IMR-90 (cell line): ENCODE measurements around the gene HOXB9. TPM values are rescaled to one million over a fixed set of nuclear protein-coding genes. Genes with fewer than 3 reads are reported as not detected.

ENCODE experiments used
- ATAC-seq: fragments of 200-7000 bp; cut with Tn5 transposase; 2 replicates; pipeline ENCODE4 v1.9.1; 2020; ENCODE audit warnings: low read depth, mild to moderate bottlenecking, moderate library complexity
- BruUV-seq: library from RNA; stranded (reverse); fragments of 400-500 nt; replicated peaks from 2 replicates; lab custom pipeline; 2021; lab: Mats Ljungman, UMichigan
- CTCF ChIA-PET: fragments of 300-600 bp; formaldehyde crosslinking; extraction: SDS; loops from one replicate; lab custom pipeline; 2021; ENCODE audit warnings: antibody characterized with exemption; lab: Yijun Ruan, JAX
- POLR2A ChIA-PET: fragments of 300-600 bp; sonication (Branson Sonifier 250); formaldehyde crosslinking; loops from one replicate; lab custom pipeline; 2022; ENCODE audit warnings: antibody characterized with exemption; ENCODE audit not compliant: unreplicated experiment; lab: Charles Lee
- DNase-seq: peaks from one replicate; pipeline ENCODE4 v3.0.0; 2013
- H2AFZ ChIP-seq: replicated peaks from 2 replicates; pipeline ENCODE3; 2013; ENCODE audit warnings: low read length, mild to moderate bottlenecking; ENCODE audit not compliant: poor library complexity
- H2AK5ac ChIP-seq: 2 replicates; pipeline ENCODE4 v1.6.1; 2013; ENCODE audit warnings: low read depth, low read length, inconsistent platforms
- H2AK9ac ChIP-seq: replicated peaks from 2 replicates; pipeline ENCODE3; 2013; ENCODE audit warnings: mild to moderate bottlenecking, low read depth, low read length, moderate library complexity; ENCODE audit not compliant: poor library complexity
- H2BK120ac ChIP-seq: 2 replicates; pipeline ENCODE4 v1.6.1; 2013; ENCODE audit warnings: low read depth, low read length, inconsistent platforms
- H2BK15ac ChIP-seq: 3 replicates; pipeline ENCODE4 v1.6.1; 2013; ENCODE audit warnings: low read depth, low read length, inconsistent platforms
- H2BK20ac ChIP-seq: 2 replicates; pipeline ENCODE4 v1.6.1; 2013; ENCODE audit warnings: low read depth, mild to moderate bottlenecking, inconsistent platforms, low read length, moderate library complexity
- H2BK5ac ChIP-seq: 2 replicates; pipeline ENCODE4 v1.6.1; 2013; ENCODE audit warnings: mild to moderate bottlenecking, low read depth, low read length, inconsistent platforms; ENCODE audit not compliant: poor library complexity, severe bottlenecking
- H3K14ac ChIP-seq: replicated peaks from 2 replicates; pipeline ENCODE4 v1.6.1; 2013; ENCODE audit warnings: low read depth, low read length, inconsistent platforms
- H3K18ac ChIP-seq: 2 replicates; pipeline ENCODE4 v1.6.1; 2013; ENCODE audit warnings: low read depth, low read length, control low read depth
- H3K23ac ChIP-seq: 2 replicates; pipeline ENCODE4 v1.6.1; 2013; ENCODE audit warnings: low read depth, low read length, inconsistent platforms
- H3K27ac ChIP-seq: 2 replicates; pipeline ENCODE4 v1.5.1; 2013; ENCODE audit warnings: mild to moderate bottlenecking, control low read depth, low read length; ENCODE audit not compliant: insufficient read depth
- H3K27me3 ChIP-seq: 2 replicates; pipeline ENCODE4 v1.6.1; 2013; ENCODE audit warnings: low read length; ENCODE audit not compliant: control insufficient read depth, insufficient read depth
- H3K36me3 ChIP-seq: 2 replicates; pipeline ENCODE4 v1.6.1; 2013; ENCODE audit warnings: low read length, mixed read lengths; ENCODE audit not compliant: control insufficient read depth, insufficient read depth
- H3K4ac ChIP-seq: 2 replicates; pipeline ENCODE4 v1.6.1; 2013; ENCODE audit warnings: low read depth, low read length, inconsistent platforms
- H3K4me1 ChIP-seq: 2 replicates; pipeline ENCODE4 v1.6.1; 2013; ENCODE audit warnings: low read length, mixed read lengths; ENCODE audit not compliant: control insufficient read depth, insufficient read depth
- H3K4me2 ChIP-seq: 2 replicates; pipeline ENCODE4 v1.6.1; 2013; ENCODE audit warnings: low read depth, mild to moderate bottlenecking, control low read depth, low read length, moderate library complexity
- H3K4me3 ChIP-seq: 2 replicates; pipeline ENCODE4 v1.5.1; 2013; ENCODE audit warnings: low read depth, mild to moderate bottlenecking, control low read depth, low read length, moderate library complexity; ENCODE audit not compliant: insufficient read depth
- H3K56ac ChIP-seq: 2 replicates; pipeline ENCODE4 v1.6.1; 2013; ENCODE audit warnings: low read length, inconsistent platforms; ENCODE audit not compliant: insufficient read depth; ENCODE audit errors: extremely low read depth
- H3K79me1 ChIP-seq, 2 experiments: 2 replicates each; pipeline ENCODE4 v1.6.1; 2013; ENCODE audit warnings: low read length in 2 of 2, inconsistent platforms in 1 of 2, low read depth in 1 of 2
- H3K9ac ChIP-seq: 2 replicates; pipeline ENCODE4 v1.6.1; 2013; ENCODE audit warnings: low read depth, low read length, control low read depth
- H3K9me1 ChIP-seq: 2 replicates; pipeline ENCODE4 v1.6.1; 2013; ENCODE audit warnings: low read length, inconsistent platforms; ENCODE audit not compliant: insufficient read depth
- H3K9me3 ChIP-seq: 2 replicates; pipeline ENCODE4 v1.6.1; 2013; ENCODE audit warnings: low read length; ENCODE audit not compliant: control insufficient read depth, insufficient read depth
- H4K20me1 ChIP-seq: 2 replicates; pipeline ENCODE4 v1.6.1; 2013; ENCODE audit warnings: low read length, inconsistent platforms; ENCODE audit not compliant: insufficient read depth
- H4K5ac ChIP-seq: 2 replicates; pipeline ENCODE4 v1.6.1; 2013; ENCODE audit warnings: mild to moderate bottlenecking, low read depth, low read length, control low read depth
- H4K8ac ChIP-seq, 2 experiments: 2 replicates each; pipeline ENCODE4 v1.6.1; 2013; ENCODE audit warnings: low read depth in 2 of 2, low read length in 2 of 2, control low read depth in 1 of 2, inconsistent platforms in 1 of 2
- H4K91ac ChIP-seq: 2 replicates; pipeline ENCODE4 v1.6.1; 2013; ENCODE audit warnings: low read depth, low read length, inconsistent platforms; ENCODE audit not compliant: insufficient read depth
- BHLHE40 ChIP-seq: fragments of 150-350 bp; IDR thresholded peaks from 2 replicates; pipeline ENCODE4 v1.6.1; 2016; ENCODE audit warnings: mild to moderate bottlenecking, low read depth, low read length
- CEBPB ChIP-seq: IDR thresholded peaks from 2 replicates; pipeline ENCODE4 v1.6.1; 2012; ENCODE audit warnings: low read depth, low read length, improper control_type of control experiment
- CHD1 ChIP-seq: IDR thresholded peaks from 2 replicates; pipeline ENCODE4 v1.6.1; 2012; ENCODE audit warnings: low read depth, low read length, improper control_type of control experiment
- FOS ChIP-seq: fragments of 150-350 bp; IDR thresholded peaks from 2 replicates; pipeline ENCODE4 v1.6.1; 2016; ENCODE audit warnings: low read depth, low read length
- MAZ ChIP-seq: IDR thresholded peaks from 2 replicates; pipeline ENCODE4 v1.6.1; 2012; ENCODE audit warnings: low read depth, mild to moderate bottlenecking, low read length, improper control_type of control experiment, moderate library complexity, borderline replicate concordance
- MXI1 ChIP-seq: IDR thresholded peaks from 2 replicates; pipeline ENCODE4 v1.6.1; 2012; ENCODE audit warnings: low read depth, mild to moderate bottlenecking, low read length, moderate library complexity, borderline replicate concordance
- NFE2L2 ChIP-seq: fragments of 150-350 bp; IDR thresholded peaks from 2 replicates; pipeline ENCODE4 v1.6.1; 2016; ENCODE audit warnings: low read depth, mild to moderate bottlenecking, low read length
- POLR2A ChIP-seq: IDR thresholded peaks from 2 replicates; pipeline ENCODE4 v1.6.1; 2012; ENCODE audit warnings: mild to moderate bottlenecking, low read depth, low read length
- RAD21 ChIP-seq: IDR thresholded peaks from 2 replicates; pipeline ENCODE4 v1.6.1; 2012; ENCODE audit warnings: low read length, improper control_type of control experiment
- RCOR1 ChIP-seq: IDR thresholded peaks from 2 replicates; pipeline ENCODE4 v1.6.1; 2012; ENCODE audit warnings: mild to moderate bottlenecking, low read length, improper control_type of control experiment; ENCODE audit not compliant: insufficient replicate concordance
- SMC3 ChIP-seq: fragments of 150-350 bp; IDR thresholded peaks from 2 replicates; pipeline ENCODE4 v1.6.1; 2016; ENCODE audit warnings: low read depth, mild to moderate bottlenecking, antibody characterized with exemption, low read length, moderate library complexity
- dilution Hi-C: fragments of 300-500 bp; cut with HindIII; formaldehyde crosslinking; loops from one replicate; pipeline ENCODE4 v1.14.3; 2018; ENCODE audit warnings: low sequenced_read_pairs; ENCODE audit not compliant: unreplicated experiment
- in situ Hi-C: fragments of 300-500 bp; cut with MboI; formaldehyde crosslinking; loops from 3 replicates; pipeline ENCODE4 v1.14.3; 2019; ENCODE audit warnings: low sequenced_read_pairs, inconsistent platforms, mixed read lengths
- intact Hi-C: fragments of 100-400 bp; cut with micrococcal nuclease; formaldehyde crosslinking; loops from 2 replicates; pipeline ENCODE4 v1.10.0; 2022
- polyA plus RNA-seq, 3 experiments: library from polyadenylated mRNA; depleted of rRNA; stranded (reverse); fragments of >200 nt; gene quantifications; 2 replicates each; pipeline ENCODE4 v1.2.3, GENCODE V29; 2012; ENCODE audit warnings: low replicate concordance in 1 of 3
- total RNA-seq: library from RNA; depleted of rRNA; stranded (reverse); fragments of >200 nt; gene quantifications from 2 replicates; pipeline ENCODE4 v1.2.3, GENCODE V29; 2012
- TF ChIP-seq, protein P1 (sequence below): fragments of 150-350 bp; IDR thresholded peaks from 2 replicates; pipeline ENCODE4 v1.6.1; 2017; ENCODE audit warnings: mild to moderate bottlenecking, antibody characterized with exemption, low read length, low read depth

HOXB9 gene
- total and polyA plus RNA-seq, 2 of the 4 experiments (the other 2 are of a cell fraction) = 0.05 TPM; not detected in 1

DNA sequence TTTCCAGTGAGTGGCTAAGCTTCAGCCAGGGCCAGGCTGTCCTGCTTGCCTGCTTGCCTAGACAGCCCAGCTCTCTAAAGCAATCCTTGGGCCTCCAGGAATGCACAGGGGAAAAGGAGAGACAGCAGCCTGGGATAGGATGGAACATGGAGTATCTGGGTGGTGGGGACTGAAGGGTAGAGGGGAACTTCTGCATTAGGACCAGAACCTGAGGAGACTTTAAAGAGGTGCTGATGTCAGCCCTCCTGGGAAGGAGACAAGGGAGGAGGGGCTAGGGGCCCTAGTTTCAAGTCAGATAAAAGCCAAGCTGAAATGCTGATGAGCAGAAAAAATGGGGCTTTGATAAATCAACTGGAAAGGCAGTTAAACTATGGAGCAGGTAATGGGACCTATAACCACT, 17.1 kb downstream of the HOXB9 start:
- Histone ChIP-seq H3K79me1 (peaks cover 9 to 40% of the 10 kb centered on the region in 2 experiments; a peak in 3 of 4 replicates), H2BK15ac (peak overlapping the region; percentile 19; the same call in 1 of the 3 replicates), H3K27ac (no peak overlapping the region), H3K4me3 (no peak overlapping the region), H2BK5ac (no peak overlapping the region), H3K4me1 (peaks cover 14% of the 10 kb centered on the region), H3K4ac (peak overlapping the region; percentile 32; the same call in 1 of the 2 replicates), H2AK5ac (peak overlapping the region; percentile 44), H4K20me1 (no peaks in the 10 kb centered on the region), H3K27me3 (no peaks in the 10 kb centered on the region), H3K56ac (no peak overlapping the region), H3K9ac (no peak overlapping the region), H2AFZ (peak overlapping the region; percentile 40), H3K36me3 (peaks cover 7% of the 10 kb centered on the region), H3K18ac (no peak overlapping the region), H2BK120ac (no peak overlapping the region; the same call in 1 of the 2 replicates), H2BK20ac (no peak overlapping the region), H3K4me2 (peak overlapping the region; percentile 88), H2AK9ac (no peak overlapping the region), H4K5ac (no peak overlapping the region), H3K14ac (peak overlapping the region; percentile 48), H3K9me3 (no peaks in the 10 kb centered on the region), H4K91ac (0 out of 2 replicates have a peak overlapping the region, but pooled peaks have one; percentile 19), H3K9me1 (0 out of 2 replicates have a peak, but pooled peaks cover 3% of the 10 kb centered on the region), H3K23ac (peak overlapping the region; percentile 11), H4K8ac (peak overlapping the region; percentile 93 to 95; a peak in 2 of 4 replicates)
- ATAC-seq (0 out of 2 replicates have a peak, but pooled peaks have one; percentile 2), DNase-seq (no peak)
- intact Hi-C loops = no loop called here
- dilution Hi-C loops = no loop called here
- in situ Hi-C loops = no loop called here
- POLR2A ChIA-PET = interaction anchor here (1.0 to 1.1 kb wide), 2 partner anchors 21 to 262 kb away, joined by 4 read pairs; no protein-coding TSS in a partner anchor
- CTCF ChIA-PET = interaction anchor here (1.6 kb wide), 1 partner anchor 10 kb away, joined by 3 read pairs; no protein-coding TSS in a partner anchor
- BruUV-seq = no TSS peak
- TF ChIP-seq SMC3 (no peak), BHLHE40 (no peak), RCOR1 (no peak), FOS (no peak), CHD1 (no peak), POLR2A (no peak), MXI1 (no peak), MAZ (no peak), RAD21 (no peak), NFE2L2 (no peak), CEBPB (no peak)
- TF ChIP-seq, protein P1, sequence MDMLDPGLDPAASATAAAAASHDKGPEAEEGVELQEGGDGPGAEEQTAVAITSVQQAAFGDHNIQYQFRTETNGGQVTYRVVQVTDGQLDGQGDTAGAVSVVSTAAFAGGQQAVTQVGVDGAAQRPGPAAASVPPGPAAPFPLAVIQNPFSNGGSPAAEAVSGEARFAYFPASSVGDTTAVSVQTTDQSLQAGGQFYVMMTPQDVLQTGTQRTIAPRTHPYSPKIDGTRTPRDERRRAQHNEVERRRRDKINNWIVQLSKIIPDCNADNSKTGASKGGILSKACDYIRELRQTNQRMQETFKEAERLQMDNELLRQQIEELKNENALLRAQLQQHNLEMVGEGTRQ = no peak
